GM10248 (cell line): ENCODE results near the gene SP110.

Experiments used
- CTCF ChIA-PET: fragments of 300-600 bp; sonication (Branson Sonifier 250); formaldehyde crosslinking; extraction: SDS; loops from one replicate; lab custom pipeline; 2021; ENCODE audit warnings: antibody characterized with exemption; lab: Yijun Ruan, JAX
- POLR2A ChIA-PET: fragments of 350-650 bp; sonication (Branson Sonifier 250); formaldehyde crosslinking; extraction: SDS; loops from one replicate; lab custom pipeline; 2020; ENCODE audit warnings: antibody characterized with exemption; lab: Yijun Ruan, JAX
- DNase-seq: peaks from one replicate; pipeline ENCODE4 v3.0.0; 2012; ENCODE audit errors: extremely low spot score
- TF ChIP-seq, protein P1 (sequence below): IDR thresholded peaks from 2 replicates; pipeline ENCODE4 v1.5.1; 2012; ENCODE audit warnings: mild to moderate bottlenecking, low read depth; ENCODE audit errors: extremely low read depth, missing control alignments, control extremely low read depth

Gene SP110

GRCh38 chr2:230170532-230170931 is 49.3 kb downstream of the SP110 start:
- TF ChIP-seq, protein P1, sequence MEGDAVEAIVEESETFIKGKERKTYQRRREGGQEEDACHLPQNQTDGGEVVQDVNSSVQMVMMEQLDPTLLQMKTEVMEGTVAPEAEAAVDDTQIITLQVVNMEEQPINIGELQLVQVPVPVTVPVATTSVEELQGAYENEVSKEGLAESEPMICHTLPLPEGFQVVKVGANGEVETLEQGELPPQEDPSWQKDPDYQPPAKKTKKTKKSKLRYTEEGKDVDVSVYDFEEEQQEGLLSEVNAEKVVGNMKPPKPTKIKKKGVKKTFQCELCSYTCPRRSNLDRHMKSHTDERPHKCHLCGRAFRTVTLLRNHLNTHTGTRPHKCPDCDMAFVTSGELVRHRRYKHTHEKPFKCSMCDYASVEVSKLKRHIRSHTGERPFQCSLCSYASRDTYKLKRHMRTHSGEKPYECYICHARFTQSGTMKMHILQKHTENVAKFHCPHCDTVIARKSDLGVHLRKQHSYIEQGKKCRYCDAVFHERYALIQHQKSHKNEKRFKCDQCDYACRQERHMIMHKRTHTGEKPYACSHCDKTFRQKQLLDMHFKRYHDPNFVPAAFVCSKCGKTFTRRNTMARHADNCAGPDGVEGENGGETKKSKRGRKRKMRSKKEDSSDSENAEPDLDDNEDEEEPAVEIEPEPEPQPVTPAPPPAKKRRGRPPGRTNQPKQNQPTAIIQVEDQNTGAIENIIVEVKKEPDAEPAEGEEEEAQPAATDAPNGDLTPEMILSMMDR: no peak
- ChIA-PET CTCF (interaction anchor here (0.9 to 5.3 kb wide), 5 partner anchors 9 to 45 kb away, joined by 3 to 48 read pairs (median 3); no protein-coding TSS in a partner anchor), POLR2A (no interaction called here)
- no peak for DNase-seq

- POLR2A ChIA-PET: no interaction called here
- no peak for DNase-seq
- TF ChIP-seq, protein P1: no peak
- CTCF ChIA-PET: no interaction called here
Observed at GRCh38 chr2:230166557-230167170, 53.1 kb downstream of the SP110 start.

GRCh38 chr2:230164139-230164538 is 55.6 kb downstream of the SP110 start:
- DNase-seq: no peak
- POLR2A ChIA-PET: no interaction called here
- TF ChIP-seq, protein P1: no peak
- CTCF ChIA-PET: interaction anchor here (5.1 kb wide), 1 partner anchor 15 kb away, joined by 61 read pairs; no protein-coding TSS in a partner anchor

- no peak for DNase-seq
- TF ChIP-seq, protein P1: no peak
- CTCF ChIA-PET: interaction anchor here (4.7 to 5.1 kb wide), 2 partner anchors 8 to 16 kb away, joined by 48 to 61 read pairs; no protein-coding TSS in a partner anchor
- POLR2A ChIA-PET: no interaction called here
Observed at GRCh38 chr2:230162981-230163380, 56.8 kb downstream of the SP110 start.

GRCh38 chr2:230161184-230161583 is 58.6 kb downstream of the SP110 start:
- no peak for DNase-seq
- CTCF ChIA-PET: interaction anchor here (1.1 to 5.1 kb wide), 8 partner anchors 9 to 155 kb away, joined by 4 to 61 read pairs (median 18); partner anchors contain the start of gene SLC16A14
- POLR2A ChIA-PET: no interaction called here
- TF ChIP-seq, protein P1: no peak

DNA sequence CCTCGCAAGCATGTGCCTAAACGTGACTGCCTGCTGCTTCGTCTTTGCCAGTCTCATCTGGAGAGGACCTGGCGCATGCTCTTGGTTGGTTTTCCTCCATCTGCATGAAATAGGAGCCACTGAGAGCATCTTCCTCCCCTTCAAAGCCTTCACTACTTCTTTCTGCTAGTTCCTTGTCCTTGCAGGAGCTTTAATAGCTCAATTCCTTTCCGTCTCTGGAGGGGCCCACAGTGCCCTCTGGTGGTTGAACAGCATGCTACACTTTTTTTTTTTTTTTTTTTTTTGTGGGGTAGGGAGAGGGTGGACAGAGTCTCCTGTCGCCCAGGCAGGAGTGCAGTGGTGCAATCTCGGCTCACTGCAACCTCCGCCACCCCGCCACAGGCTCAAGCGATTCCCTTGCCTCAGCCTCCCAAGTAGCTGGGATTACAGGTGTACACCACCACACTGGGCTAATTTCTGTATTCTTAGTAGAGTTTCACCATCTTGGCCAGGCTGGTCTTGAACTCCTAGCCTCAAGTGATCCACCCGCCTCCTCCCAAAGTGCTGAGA is 59.6 kb downstream of the SP110 start:
- TF ChIP-seq, protein P1: peak; percentile 64
- ChIA-PET POLR2A (no interaction called here), CTCF (interaction anchor here (0.6 to 5.1 kb wide), 32 partner anchors 8 to 825 kb away, joined by 3 to 61 read pairs (median 4); partner anchors contain the start of gene SLC16A14)
- peak; percentile 77 for DNase-seq
